Measurements from ENCODE around the gene PIGQ. TPM values are rescaled to one million over a fixed set of nuclear protein-coding genes. Genes with fewer than 3 reads are reported as not detected.

PIGQ gene
- polyA plus RNA-seq (2012; ENCODE audit: missing spikeins), result 5.1 TPM

DNA sequence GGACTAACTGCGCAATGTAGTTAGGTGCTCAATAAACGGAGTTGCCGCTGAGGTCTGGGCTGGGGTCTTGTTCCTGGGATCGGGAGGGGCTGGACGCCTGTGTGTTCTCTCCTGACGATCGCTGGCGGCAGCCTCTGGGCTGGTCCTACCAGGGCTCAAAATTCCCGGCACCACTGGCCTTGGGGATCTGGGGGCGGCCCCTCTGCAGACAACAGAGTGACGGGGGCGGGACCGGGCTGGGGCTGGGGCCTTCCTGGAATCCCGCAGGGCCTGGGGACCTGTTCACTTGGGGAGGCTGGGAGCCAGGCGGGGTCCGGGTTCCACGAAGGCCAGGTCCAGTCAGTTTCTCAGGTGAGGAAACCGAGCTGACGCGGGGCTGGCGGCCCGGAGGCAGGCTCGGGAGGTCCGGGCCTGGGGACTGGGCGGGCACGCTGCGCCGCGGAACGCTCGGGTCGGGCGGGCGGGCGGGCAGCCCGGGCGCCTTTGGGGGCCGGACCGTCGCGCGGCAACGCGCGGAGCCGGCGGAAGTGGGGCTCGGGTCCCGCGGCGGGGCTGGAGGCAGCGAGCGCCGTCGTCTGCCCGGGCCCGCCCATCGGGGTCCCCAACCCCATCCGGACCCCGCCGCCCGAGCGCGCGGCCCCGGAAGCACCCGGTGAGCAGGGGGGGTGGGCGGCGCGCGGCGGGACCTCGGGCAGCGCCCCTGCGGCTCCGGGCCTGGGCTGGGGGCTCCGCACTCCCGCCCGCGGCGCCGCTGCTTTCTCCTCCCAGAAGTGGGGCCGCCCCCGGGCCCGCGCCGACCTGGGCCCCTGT is at the start of gene PIGQ:
PIGQ (plus strand) TSS at position 524 of the 810 bp plus-strand sequence. CDS start 4,107 bp downstream, outside the sequence.
- peak; percentile 38 for FAIRE-seq
- DNase-seq (ENCODE audit: insufficient read length), result peak; percentile 96
- no peak for TF ChIP-seq POLR2AphosphoS5 (IDR thresholded peaks at IDR 0.05; ENCODE audit: low read depth, low read length)
- TF ChIP-seq TAF1 (IDR thresholded peaks at IDR 0.05; ENCODE audit: borderline replicate concordance, low read depth, low read length), result no peak
- no peak for TF ChIP-seq POLR2A (IDR thresholded peaks at IDR 0.05; ENCODE audit: low read depth, low read length)

DNA sequence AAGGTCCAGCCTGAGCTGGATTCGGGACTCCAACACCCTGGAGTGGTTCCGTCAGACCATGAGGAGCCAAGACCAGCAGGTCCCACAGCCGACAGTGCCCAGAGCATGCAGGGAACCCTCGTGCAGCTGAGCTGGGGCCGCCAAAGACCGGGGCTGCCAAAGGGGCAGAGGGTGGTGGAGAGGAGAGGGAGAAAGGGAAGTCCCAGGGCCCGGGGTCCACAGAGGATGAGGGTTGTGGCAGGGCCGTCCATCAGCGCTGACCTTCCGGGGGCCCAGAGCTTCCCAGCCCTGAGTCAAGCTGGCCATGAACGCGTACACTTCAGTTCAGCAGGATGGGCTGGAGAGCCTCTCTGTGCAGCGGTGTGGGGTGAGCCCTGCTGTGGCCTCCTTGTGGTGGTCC is 48.9 kb upstream of the PIGQ start:
- TF ChIP-seq POLR2A (IDR thresholded peaks at IDR 0.05; ENCODE audit: low read depth, low read length) (no peak), POLR2AphosphoS5 (IDR thresholded peaks at IDR 0.05; ENCODE audit: low read depth, low read length) (no peak), TAF1 (IDR thresholded peaks at IDR 0.05; ENCODE audit: borderline replicate concordance, low read depth, low read length) (no peak)
- FAIRE-seq, result no peak
- DNase-seq (ENCODE audit: insufficient read length), result no peak

DNA sequence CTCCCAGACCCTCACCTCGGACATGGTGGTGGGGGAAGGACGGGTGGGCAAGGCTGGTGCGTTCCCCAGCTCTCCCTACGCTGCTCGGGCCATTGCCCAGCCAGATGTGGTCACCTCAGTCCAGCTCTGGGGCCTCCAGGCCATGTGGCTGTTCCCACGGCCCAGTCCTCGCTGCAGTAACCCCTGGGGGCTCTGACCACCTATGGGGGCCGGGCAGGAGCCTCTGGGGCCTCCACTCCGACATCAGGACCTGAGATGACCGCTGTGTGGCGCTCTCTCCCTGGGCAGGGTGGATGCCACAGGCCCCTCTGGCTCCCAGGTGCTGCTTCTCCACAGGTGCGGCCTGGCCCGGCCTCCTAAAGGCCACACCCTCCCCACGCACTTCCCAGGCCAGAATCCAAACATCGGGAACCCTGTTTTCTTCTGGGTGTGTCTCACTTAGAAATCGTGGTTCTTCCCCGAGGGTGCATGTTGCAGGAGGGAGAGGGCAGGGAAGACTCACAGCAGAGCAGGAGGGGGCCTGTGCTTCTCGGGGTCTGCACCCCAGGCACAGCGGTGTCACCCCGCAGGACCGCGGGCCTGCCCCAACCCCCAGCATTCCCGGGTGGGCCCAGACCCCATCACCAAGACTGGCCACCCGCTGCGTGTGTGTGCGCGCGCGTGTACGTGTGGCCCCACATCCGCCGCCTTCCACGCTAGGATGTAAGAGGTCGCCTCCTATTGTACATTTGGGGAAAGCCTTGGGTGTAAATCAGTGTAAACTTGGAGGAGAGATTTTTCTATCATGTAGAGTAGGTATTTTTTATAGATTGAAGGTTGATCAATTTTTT is 48.2 kb upstream of the PIGQ start:
- DNase-seq (ENCODE audit: insufficient read length), result no peak
- TF ChIP-seq POLR2A (IDR thresholded peaks at IDR 0.05; ENCODE audit: low read depth, low read length), result no peak
- no peak for TF ChIP-seq TAF1 (IDR thresholded peaks at IDR 0.05; ENCODE audit: borderline replicate concordance, low read depth, low read length)
- TF ChIP-seq POLR2AphosphoS5 (IDR thresholded peaks at IDR 0.05; ENCODE audit: low read depth, low read length), result no peak
- no peak for FAIRE-seq

DNA sequence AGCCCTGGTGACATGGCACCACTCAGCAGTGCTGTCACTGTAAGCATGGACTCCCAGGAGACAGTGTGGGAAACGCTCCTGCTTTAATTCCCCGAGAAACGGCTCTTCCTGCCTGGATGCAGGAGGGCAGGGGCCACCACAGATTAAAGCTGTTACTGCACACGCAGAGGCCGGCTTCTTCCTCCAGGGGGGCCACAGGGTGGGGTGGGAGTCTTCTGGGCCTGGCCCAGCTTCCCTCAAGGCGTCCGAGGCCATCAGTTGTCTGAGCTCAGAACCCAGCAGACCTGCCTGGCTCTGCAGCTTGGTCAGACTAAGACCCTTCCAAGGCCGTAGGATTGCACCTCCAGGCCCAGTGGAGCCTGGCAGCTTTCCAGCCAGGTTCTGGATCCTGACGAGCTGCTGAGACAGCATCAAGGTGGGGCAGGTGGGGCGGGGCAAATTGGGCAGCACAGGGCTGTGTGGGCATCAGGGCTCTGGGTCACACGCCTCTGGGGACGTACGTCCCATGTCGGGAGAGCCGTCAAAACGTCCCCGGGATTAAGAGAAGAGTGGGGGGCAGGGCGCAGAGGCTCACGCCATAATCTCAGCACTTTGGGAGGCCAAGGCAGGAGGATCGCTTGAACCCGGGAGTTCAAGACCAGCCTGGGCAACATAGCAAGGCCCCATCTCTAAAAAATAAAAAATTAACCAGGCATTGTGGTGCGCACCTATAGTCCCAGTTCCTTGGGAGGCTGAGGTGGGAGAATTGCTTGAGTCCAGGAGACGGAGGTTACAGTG is 47.3 kb upstream of the PIGQ start:
- FAIRE-seq (no peak), DNase-seq (ENCODE audit: insufficient read length) (no peak)
- no peak for TF ChIP-seq POLR2A (IDR thresholded peaks at IDR 0.05; ENCODE audit: low read depth, low read length)
- no peak for TF ChIP-seq POLR2AphosphoS5 (IDR thresholded peaks at IDR 0.05; ENCODE audit: low read depth, low read length)
- no peak for TF ChIP-seq TAF1 (IDR thresholded peaks at IDR 0.05; ENCODE audit: borderline replicate concordance, low read depth, low read length)

DNA sequence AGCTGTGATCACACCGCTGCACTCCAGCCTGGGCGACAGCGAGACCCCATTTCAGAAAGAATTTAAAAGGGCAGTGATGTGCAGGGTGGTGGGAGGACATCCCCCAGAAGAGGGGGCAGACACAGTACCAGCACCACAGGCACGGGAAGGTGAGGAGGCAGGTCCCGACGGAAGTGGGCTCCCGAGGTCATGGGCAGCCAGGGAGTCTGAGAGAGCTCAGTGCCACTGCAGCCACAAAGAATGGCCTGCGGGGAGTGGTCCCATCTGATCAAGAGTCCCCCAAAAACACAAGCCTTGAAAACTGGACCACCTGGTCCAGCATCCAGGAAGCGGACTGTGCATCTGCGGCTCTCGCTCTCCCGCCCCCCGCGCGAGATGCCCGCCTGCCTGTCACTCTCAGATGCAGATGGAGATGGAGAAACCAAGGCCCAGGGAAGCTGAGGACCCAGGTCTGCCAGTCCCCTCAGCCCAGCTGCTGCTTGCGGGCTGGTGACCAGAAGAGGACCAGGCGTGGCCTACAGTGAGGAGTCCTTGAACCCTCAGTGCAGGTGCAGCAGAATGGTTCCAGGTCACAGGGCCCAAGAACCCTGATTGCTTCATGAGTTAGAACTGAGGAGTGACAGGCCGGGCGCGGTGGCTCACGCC is 46.5 kb upstream of the PIGQ start:
- DNase-seq (ENCODE audit: insufficient read length) (no peak), FAIRE-seq (no peak)
- TF ChIP-seq POLR2A (IDR thresholded peaks at IDR 0.05; ENCODE audit: low read depth, low read length), result no peak
- no peak for TF ChIP-seq TAF1 (IDR thresholded peaks at IDR 0.05; ENCODE audit: borderline replicate concordance, low read depth, low read length)
- TF ChIP-seq POLR2AphosphoS5 (IDR thresholded peaks at IDR 0.05; ENCODE audit: low read depth, low read length), result no peak

DNA sequence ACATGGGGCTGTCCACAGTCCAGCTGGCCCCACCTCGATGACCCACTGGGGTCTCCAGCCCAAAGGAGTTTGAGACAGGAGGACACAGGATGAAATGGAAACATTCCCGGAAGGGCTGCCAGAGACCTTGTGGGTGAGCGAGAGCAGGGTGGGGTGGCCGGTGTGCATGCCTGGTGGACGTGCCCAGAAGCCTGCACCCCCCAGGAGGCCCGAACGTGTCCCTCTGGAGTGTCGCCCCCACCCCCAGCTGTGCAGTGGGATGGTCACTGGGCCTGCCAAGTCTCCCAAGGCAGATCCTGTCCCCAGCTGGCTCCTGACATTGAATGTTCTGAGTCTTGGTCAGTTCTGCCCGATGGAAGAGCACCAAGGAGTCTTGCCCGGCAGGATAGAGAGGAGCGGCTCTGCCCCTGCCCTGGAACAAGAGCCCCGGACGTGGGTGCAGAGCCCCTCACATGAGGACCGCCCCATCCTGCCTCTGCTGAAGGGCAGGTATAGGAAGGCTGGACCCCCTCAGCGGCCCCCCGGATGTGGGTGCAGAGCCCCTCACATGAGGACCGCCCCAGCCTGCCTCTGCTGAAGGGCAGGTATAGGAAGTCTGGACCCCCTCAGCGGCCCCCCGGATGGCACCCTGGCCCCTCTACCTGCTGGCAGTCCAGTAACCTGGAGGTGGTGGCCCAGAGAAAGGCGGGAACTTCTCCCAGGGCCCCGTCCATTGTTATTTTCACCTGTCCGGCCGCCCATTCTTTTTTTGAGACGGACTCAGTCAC is 45.3 kb upstream of the PIGQ start:
- FAIRE-seq (no peak), DNase-seq (ENCODE audit: insufficient read length) (no peak)
- TF ChIP-seq TAF1 (IDR thresholded peaks at IDR 0.05; ENCODE audit: borderline replicate concordance, low read depth, low read length), result no peak
- no peak for TF ChIP-seq POLR2A (IDR thresholded peaks at IDR 0.05; ENCODE audit: low read depth, low read length)
- TF ChIP-seq POLR2AphosphoS5 (IDR thresholded peaks at IDR 0.05; ENCODE audit: low read depth, low read length), result no peak

DNA sequence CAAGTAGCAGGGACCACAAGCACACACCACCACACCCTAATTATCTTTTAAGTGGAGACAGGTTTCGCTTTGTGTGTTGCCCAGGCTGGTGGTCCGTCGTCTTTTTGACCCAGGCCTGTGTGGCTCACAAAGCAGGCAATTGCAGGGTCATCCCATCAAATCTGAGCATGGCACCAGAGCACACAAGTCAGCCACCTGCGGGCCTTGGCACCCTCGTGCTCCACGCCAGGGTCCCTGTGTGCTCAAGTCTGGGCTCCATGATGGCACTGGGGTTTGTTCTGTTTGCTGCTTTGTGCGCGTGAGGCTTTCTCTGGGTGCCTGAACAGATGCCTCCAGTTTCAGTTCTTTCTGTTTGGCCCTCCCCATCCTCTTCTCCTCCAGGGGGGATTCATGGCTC is 44.6 kb upstream of the PIGQ start:
- no peak for DNase-seq (ENCODE audit: insufficient read length)
- TF ChIP-seq POLR2A (IDR thresholded peaks at IDR 0.05; ENCODE audit: low read depth, low read length) (no peak), POLR2AphosphoS5 (IDR thresholded peaks at IDR 0.05; ENCODE audit: low read depth, low read length) (peak; percentile 19; the same call in 1 of the 2 replicates), TAF1 (IDR thresholded peaks at IDR 0.05; ENCODE audit: borderline replicate concordance, low read depth, low read length) (no peak)
- no peak for FAIRE-seq

DNA sequence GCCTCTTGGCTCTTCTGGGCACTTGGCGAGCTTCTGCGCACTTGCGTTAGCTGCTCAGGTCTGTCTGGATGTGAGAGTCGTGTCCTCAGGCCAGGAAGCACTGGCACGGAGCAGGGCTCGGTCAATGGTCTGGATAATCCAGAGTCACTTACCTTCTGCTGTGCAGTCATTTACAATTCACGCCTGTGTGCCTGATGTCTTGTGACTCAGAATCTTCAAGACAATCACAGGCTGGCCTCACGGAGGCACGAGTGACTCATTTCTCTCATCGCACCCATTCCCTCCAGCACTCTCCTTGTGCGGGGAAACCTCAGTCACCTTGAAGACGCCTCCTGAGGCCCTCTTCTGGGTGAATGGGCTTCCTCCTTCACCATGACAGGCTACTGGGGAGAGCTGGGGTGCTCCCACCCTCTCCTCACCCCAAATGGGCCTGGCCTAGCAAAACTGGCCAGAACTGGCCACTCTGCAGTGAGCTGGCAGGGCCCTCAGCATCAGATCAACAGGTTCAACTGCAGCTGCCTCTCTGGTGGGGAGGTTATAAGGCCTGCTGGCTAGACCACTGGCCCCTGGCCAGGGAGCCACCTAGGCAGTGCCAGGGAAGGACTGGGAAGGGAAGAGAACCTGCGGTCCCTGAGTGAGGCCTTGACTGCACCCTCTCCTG is 44.1 kb upstream of the PIGQ start:
- DNase-seq (ENCODE audit: insufficient read length) (no peak), FAIRE-seq (peak; percentile 51)
- peak; percentile 48; the same call in 1 of the 2 replicates for TF ChIP-seq POLR2AphosphoS5 (IDR thresholded peaks at IDR 0.05; ENCODE audit: low read depth, low read length)
- 0 out of 2 replicates have a peak, but pooled peaks have one; percentile 30 for TF ChIP-seq POLR2A (IDR thresholded peaks at IDR 0.05; ENCODE audit: low read depth, low read length)
- no peak for TF ChIP-seq TAF1 (IDR thresholded peaks at IDR 0.05; ENCODE audit: borderline replicate concordance, low read depth, low read length)

DNA sequence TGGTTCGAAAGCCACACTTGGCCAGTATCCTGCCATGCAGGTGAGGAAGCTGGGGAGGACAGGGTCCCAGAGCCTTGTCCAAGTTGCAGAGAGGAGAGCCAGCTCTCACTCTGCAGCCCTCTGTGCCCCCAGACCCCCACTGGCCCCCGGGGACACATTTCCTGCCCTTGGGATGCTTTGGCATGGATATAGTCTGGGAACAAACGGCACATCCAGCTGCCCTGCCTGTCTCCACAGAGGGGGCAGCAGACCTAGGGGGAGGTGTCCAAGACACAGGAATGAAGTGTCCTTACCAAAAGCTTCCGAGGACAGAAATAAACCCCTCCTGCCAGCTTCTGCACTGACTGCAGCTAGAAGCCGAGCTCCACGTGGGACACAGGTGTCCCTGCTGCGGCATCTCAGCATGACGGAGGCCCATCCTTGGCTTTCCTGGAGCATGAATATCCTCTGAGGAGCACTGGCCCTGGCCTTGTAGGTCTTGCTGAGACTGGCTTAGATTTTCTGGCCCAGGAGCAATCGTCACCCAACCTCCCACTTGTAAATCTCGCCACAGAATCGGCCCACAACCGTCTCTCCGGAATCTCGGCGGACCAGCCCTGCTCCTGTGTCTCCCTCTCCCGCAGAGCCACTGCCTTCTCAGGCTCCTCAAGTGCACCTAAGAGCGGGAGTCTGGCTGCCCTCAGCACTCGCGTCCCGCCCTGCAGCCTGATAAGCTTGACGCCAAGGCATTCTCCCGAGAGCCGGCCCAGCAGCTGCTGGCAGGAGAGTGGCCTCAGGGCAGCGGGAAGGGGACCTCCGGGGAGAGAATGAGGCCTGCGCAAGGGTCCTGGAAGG is 43.4 kb upstream of the PIGQ start:
- FAIRE-seq (peak; percentile 21), DNase-seq (ENCODE audit: insufficient read length) (no peak)
- peak; percentile 55; the same call in 1 of the 2 replicates for TF ChIP-seq POLR2AphosphoS5 (IDR thresholded peaks at IDR 0.05; ENCODE audit: low read depth, low read length)
- no peak for TF ChIP-seq TAF1 (IDR thresholded peaks at IDR 0.05; ENCODE audit: borderline replicate concordance, low read depth, low read length)
